Measurements from ENCODE around the gene RAB6B.

Gene RAB6B

DNA sequence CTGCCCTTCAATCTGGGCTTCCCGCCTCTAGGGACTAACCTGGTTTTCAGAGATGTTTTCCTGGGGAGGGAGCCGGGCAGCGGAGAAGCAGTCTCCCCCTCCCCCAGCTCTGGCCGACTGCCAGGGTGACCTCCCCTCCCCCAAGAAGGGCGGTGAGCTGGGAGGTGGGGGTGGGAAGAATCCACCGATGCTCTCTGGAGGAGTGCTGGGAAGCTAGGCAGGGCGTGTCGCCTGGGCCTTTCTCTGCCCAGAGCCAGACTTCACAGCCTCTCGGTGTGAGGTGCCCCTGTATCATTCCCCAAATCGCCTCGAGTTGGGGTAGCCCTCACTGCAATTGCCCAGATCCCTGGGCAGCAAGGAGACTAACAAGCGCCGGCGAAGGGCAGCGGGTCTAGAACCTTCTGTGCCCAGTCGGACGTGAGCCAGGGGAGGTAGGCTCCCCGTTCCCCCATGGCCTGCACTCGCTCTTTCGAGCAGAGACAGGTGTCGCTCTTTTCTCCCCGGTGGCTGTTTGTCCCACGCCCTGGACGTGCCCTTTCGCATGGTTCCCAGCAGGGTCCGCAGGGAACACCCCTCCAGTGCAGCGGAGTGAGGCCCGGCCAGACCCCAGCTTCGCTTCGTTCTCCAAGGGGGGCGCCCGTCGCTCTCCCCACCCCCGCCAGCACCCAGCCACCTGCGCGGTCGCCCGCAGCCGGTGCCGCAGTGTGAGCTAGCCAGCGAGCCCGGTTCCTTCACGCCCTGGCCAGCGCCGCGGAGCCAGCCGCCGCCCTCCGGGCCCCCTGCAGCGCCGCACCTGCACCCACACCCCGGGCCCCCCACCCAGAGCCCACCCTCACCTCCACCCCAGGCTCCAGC, 1.1 kb downstream of the RAB6B start:
- DNase-seq (ENCODE audit: low read depth) = no peak

DNA sequence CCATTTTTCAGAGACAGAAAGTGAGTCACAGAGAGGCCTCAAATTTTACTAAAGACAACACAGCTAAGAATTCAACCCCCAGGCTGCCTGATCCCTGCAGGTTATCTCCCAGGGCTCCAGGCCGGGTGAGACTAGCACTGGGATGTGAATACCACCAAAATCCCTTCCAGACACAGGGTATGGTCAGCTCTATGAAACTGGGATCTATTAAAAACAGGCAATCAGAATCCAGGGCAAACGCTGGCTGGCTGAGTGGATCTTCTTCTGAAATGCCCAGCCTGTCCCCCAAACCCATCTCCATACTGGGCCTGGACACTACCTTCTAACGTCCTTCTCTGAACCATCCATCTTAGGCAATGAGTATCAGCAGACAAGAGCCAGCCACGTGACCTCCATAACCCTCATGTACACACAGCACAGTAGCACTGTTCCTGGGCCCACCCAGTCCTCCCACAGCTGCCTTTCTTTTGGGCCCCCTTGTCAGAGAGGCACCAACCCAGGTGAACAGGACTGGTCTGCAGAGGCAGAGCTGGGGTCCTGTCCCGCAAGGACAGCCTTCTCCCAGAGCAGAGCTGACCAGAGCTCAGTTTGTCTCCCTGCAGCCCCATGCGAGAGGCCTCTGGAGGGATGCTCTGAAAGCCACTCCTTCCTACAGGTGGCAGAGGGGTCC, 1.9 kb downstream of the RAB6B start:
- no peak for DNase-seq (ENCODE audit: low read depth)

DNA sequence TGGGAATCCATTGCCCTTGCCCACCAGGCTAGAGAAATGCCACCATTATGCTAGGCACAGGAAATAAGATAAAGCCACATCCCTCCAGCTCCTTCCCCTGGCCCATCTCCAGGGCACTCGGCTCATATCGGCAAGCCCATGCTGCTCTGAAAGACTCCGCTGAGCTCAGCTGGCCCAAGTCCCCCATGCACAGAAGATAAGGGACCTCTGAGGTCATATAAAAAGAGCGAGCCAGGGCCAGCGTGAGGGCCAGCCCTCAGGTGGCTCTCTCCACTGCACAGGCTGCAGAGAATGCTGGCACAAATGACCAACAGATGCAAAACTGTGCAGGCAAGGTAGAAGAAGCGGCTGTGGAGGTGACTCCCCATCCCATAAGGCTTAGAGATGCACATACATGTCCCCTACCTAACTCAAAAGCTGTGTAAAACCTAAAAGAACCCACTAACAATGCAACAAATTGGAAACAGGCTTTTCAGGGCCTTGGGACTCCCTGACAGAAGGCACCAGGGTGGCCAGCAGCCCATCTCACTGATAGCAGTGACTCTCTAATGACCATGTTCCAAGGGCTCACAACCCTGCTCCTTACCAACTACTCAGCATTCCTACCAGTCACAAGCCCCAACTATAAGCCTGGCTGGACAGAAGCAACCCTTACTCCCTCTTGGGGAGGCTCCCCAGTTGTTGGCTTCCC, 3.0 kb downstream of the RAB6B start:
- DNase-seq (ENCODE audit: low read depth) = no peak

DNA sequence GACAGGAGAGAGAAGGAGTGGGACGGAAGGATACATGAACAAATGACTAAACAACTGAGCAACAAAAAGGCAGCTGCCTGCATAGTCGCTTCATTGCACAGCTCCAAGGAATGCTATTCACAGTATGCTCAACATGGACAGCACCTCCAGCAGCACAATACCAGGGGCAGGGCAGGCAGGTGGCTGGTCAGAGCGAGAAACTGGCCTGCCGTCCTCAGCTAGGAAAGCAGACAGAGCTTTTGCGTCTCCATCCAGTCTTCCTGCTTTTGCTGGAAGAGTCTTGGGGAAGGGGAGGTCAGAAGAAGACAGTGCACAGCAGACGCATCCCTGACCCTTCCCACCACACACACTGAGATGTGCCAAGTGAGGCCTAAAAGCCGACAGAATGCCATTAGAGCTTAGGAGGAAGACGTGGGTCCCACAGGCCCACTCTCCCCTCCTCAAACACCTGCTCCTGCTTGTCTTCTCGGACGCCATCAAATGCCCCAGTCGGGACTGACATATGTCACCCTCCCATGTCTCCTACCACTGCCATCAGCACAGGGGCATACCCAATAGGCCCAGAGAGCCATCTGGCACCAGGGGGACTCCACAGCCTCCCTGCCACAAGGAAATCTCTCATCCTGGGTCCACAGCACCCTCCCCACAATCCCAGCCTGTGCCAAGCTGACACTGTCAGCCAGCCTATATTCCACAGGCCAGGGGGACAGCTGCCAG, 3.9 kb downstream of the RAB6B start:
- no peak for DNase-seq (ENCODE audit: low read depth)

DNA sequence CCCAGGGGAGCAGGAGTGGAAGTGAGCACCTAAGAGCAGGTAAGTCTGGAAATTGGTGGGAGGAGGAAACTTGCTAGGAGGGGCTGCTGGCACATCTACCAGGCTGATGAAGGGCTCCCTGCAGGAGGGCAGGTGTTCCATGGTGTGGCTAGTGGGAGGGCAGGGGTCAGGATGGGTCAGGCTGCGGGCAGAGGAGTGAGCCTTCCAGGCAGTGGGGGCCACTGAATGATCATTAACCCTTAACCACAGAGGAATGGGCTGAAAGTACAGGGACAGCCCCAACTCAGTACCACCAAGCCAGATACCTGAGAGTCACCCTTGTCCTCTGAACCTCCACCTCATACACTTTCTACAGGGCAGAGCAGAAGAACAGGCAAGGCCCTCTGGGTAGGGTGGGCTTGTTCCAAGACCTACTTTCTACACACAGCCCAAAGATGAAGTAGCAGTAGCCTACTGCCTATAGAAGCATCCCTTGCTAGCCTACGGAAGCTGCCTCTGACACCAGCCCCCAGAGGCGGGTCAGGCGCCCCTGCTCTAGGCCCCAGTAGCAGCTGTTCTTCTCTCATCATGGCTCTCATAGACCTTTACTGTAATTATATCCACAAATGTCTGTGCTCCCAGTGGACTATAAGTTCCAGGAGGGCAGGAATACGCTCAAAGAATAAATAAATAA, 4.6 kb downstream of the RAB6B start:
- no peak for DNase-seq (ENCODE audit: low read depth)

DNA sequence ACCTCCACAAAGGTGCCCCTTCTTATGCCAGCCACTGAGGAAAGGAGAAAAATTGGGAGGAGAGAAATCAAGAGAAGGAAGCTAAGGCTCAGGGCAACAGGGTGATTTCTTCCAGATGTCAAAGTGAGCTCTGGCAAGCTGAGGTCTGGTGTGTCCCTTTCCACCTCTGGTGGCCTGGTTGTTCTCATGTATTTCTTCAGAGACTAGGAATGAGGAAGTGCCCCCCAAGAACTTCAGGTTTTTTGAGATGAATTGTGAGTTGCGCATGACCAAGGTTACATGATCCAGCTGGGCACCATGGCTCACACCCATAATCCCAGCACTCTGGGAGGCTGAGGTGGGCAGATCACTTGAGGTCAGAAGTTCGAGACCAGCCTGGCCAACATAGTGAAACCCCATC, 5.6 kb downstream of the RAB6B start:
- DNase-seq (ENCODE audit: low read depth) = no peak

DNA sequence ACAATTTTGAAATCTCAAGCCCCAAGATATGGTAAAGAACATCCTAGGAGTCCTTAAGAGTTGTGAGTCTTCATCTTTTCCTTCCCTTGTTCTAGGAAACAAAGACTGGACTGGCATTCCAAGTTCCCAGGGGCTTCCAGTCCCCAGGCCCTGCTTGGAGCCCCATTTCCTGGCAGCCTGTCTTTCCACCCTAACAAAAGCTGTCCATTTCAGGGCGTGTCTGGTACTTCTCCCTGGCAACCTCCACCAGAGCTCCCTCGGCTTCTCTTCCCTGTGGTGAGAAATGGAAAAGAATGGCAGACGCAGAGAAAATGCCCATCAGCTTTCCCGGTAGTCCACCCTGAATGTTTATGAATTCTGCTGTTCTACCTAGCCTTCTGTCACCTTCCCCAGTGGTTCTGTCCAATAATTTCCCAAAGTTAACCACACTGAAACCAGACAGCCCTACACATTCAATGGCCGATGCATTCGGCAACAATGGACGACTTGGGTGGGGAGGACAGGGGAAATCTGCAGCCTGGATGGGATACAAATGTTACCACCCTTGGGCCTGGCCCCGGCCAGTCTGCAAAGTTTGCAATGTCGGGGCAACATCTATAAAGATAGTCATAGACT, 6.8 kb downstream of the RAB6B start:
- DNase-seq (ENCODE audit: low read depth) = no peak

DNA sequence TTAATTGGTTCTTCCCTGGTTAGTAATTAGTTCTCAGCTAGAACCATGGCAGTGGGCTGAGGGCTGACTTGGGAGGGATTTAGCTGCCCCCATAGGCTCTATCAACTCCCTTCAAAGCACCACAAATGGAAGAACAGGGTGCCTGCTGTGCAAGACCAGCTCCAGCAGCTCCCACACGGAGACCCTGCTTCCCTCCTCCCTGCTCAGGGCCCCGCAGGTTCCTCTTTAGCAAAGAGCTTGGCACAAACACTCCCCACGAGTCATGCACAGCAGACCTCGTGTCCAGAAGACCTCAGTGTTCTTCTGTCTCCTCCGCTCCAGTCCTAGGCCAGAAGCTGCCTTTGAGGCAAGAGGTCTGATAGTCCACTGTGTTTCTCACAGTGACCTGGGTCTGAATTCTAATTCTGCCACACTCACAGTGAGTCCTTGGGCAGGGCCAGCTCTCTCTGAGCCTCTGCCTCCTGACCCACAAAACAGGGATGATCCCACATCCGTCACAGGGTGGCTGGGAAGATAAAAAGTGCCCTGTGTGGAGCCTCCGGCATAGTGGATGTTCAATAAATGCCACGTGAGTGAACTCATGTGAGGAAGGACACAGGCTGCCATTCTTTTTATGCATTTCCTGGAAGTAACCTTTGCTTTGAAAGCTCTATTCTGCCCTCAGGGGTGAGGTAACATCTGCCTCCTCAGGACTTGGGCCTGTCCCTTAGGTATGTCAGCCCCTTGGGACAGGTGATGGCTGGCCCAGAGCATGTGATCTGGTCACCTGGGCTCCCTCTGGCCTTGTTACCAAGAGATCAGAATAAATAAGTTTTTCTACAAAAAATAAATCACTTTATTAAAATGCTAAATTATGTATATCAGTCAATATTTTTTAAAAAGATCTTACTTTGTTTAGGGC, 7.6 kb downstream of the RAB6B start:
- no peak for DNase-seq (ENCODE audit: low read depth)

DNA sequence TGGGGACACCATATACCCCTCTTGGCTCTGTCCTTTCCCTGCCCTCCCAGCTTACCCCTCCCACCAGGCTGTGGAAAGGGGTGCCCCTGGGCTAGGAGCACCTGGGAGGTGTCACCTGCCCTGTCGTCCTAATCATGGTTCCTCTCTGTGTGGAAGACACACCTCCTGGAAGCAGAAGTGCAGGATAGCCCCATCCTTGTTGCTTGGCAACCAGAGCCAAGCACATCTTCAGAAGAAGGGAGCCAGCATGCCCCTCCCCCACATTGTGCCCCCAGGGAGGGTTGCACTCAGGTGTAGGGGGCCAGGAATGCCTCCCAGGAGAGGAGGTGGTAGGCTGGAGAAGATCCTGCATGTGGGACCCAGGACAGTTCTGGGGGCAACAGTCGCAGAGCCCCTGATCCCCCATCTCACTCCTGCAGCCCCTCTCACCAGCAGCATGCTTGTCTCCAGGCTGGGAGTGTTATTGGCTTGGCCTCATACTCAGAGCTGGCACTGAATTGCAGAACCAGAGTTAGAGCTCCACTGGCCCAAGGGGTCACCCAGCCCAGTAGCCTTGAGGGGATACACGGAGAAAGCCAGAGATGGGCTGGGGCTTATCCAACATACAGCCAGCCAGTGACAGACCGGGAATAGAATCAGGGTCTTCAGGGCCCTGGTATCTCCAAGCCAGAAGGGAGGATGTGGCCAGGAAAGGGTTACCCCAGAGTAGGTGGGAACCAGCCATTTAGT, 8.4 kb downstream of the RAB6B start:
- DNase-seq (ENCODE audit: low read depth) = no peak

DNA sequence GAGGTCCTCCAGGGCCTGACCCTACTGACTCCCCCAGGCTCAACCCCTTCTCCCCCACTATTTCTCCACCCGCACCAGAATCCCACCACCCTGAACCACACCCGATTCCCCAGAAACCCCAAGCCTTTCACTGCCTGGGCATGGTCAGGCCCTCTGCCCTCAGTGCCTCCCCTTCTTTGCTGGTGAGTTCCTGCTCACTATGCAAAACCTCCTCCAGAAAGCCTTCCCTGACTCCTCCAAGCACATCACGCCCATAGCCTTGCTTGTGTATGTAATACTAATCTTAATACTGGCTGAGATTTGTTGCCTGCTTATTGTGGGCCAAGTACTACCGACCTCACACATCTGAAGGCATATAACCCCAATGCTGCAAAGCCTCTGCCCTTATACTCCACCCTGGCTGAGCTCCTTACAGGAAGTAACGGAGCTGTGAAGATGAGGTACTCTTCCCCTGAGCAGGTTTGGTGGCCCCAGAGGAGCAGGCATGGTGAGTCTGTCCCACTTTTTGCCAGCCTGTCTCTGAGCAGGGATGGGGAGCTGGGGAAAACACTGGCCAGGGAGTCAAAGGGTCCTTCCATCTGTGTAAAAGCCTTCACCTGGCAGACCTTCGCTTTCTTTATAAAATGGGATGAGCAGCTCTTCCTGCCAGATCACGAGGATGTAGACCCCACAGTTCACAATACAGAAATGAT, 9.5 kb downstream of the RAB6B start:
- DNase-seq (ENCODE audit: low read depth) = no peak

DNA sequence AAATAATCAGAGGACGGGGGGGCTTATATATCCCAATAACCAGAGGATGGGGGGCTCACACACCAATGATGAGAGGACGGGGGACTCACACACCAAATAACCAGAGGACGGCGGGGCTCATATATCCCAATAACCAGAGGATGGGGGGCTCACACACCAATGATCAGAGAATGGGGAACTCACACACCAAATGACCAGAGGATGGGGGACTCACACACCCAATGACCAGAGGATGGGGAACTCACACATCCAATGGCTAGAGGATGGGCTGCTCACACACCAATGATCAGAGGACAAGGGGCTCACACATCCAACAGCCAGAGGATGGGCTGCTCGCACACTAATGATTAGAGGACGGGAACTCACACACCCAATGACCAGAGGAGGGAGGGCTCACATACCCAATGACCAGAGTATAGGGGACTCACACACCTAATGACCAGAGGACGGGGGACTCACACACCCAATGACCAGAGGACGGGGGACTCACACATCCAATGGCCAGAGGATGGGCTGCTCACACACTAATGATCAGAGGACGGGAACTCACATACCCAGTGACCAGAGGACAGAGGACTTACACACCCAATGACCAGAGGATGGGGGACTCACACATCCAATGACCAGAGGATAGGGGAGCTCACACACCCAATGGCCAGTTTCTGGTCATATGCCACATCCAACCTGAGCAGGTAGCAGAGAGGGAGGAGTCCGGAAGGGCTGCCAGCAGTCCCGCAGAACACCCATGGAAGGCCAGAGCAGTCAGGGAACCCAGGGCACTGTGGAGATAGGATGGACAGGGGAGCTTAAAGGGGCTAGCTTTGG, 10.6 kb downstream of the RAB6B start:
- DNase-seq (ENCODE audit: low read depth) = no peak

DNA sequence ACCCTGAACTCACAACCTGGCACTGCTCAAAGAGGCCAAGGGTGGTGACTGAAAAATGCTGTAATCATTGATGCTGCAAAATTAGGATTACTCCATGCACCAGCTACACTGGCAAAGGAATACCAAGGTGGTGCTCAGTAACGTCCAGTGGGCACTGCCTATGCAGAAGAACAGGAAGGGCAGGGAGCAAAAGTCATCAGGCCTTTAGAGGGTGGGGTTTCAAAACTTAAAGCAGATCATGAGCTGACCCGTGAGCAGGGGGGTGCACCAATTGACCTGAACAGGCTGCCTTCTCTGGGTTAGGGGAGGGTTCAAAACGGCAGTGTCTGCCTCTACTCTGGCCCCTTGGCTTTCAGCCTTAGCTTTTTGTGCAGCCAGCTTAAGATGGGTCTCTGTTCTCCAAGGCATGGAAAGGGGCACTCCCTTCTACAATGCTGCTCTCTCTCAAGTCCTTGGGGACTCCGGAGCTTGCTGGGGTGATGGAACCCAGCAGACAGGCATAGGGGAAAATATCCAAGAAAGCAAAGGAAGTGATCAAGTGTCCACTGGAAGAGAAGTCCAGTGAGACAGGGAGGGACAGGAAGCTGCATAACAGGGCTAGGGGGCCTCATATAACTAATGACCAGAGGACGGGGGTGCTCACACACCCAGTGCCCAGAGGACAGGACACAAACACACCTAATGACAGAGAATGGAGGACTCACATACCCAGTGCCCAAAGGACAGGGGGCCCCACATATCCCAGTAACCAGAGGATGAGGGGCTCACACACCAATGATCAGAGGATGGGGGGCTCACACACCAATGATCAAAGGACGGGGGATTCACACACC, 11.4 kb downstream of the RAB6B start:
- no peak for DNase-seq (ENCODE audit: low read depth)

DNA sequence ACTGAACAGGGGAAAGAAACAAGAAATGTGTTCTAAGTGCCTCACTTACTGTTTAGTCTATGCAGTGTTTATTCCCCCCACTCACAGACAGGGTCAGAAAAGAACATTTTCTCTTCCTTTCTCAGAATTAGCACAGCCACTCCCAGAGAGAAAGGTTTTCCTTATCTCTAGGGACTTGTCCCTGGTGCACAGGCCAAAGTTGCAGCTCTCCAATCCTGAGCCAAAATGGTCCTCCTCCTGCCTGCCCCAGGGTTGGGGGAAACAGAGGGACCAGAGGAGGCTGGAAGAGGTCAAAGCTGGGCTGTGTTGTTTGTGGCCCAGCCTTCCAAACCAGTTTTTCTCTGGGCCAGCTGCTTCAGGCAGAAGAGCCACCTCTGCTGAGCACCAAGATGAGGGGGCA, 12.0 kb downstream of the RAB6B start:
- no peak for DNase-seq (ENCODE audit: low read depth)

DNA sequence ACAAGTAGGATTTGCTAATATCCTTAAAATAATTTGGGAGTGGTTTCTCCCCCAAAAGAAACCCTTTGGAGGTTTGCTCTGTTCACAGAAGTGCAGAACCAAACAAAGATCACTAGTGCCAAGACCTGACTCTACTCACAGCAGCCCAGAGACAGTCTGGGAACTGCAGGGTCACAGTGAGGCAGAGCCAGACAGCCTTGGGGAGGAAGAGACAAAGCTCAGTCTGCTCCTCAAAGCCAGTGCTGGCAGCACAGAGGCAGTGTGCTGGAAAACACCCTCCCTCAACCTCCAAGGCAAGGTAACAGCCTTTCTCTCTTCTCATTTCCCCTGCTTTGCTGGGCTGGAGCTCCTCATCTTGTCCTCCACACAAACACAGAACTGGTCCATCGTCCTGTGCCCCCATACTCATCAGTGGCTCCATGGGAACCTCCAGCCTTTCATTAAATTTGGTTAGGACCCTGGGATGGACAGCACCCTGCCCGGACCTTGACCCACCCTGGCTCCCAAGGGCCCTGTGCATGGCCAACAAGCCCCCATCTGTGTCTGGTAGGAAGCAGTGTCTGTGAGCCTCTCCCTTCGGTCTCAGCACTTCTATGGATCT, 12.6 kb downstream of the RAB6B start:
- DNase-seq (ENCODE audit: low read depth) = no peak

DNA sequence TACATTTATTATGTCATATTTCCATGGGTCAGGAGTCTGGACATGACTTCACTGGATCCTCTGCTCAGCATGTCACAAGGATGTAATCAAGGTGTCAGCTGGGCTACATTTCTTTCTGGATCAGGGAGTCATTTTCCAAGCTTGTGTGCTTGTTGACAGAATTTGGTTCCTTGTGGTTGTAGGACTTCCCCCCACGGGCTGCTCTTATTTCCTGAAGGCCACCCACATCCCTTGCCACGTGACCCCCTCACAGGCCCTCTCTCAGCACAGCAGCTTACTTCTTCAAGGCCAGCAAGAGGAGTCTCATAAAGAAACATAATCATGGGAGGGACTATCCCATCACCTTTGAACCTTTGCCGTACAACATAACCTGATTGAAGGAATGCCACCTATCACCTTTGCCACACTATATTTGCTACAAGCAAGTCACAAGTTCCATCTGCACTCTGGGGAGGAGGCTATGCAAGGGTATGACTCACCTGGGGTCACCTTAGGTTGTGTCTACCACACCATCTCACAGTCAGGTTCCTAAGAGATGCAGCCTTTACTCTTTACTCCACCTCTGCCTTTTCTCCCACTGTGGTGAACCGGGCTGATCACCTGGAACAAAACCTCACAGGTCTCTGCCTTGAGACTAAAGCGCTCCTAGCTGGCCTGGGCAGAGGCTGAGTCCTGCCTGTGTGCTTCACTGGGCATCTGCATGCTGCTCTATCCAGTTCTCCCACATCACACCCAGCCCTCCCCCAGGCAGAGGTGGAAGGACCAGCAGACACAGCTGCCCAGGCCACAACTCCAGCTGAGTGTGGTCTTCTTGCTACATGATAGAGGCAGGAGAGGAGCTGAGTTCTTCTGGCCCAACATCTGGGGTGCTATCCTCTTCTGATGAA, 13.5 kb downstream of the RAB6B start:
- no peak for DNase-seq (ENCODE audit: low read depth)

DNA sequence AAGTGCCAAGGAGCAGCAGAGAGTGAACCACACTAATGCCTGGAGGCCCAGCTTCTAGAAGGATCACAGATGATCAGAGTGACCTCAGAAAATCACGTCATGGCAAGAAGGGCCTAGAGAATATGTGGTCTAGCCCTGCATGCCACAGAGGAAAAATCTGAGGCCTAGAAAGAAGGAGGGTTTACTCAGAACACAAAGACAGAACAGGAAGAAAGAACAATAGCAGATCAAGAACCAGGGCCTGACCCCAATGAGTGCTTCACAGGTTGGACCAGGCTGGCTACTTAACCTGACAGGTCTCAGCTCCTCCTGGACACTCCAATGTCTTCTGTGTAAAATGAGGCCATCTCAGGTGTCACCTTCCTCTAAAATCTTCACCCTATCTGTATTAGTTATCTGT, 14.2 kb downstream of the RAB6B start:
- no peak for DNase-seq (ENCODE audit: low read depth)
